Measurements from ENCODE around the gene ADAMTSL2.

The ADAMTSL2 gene

DNA sequence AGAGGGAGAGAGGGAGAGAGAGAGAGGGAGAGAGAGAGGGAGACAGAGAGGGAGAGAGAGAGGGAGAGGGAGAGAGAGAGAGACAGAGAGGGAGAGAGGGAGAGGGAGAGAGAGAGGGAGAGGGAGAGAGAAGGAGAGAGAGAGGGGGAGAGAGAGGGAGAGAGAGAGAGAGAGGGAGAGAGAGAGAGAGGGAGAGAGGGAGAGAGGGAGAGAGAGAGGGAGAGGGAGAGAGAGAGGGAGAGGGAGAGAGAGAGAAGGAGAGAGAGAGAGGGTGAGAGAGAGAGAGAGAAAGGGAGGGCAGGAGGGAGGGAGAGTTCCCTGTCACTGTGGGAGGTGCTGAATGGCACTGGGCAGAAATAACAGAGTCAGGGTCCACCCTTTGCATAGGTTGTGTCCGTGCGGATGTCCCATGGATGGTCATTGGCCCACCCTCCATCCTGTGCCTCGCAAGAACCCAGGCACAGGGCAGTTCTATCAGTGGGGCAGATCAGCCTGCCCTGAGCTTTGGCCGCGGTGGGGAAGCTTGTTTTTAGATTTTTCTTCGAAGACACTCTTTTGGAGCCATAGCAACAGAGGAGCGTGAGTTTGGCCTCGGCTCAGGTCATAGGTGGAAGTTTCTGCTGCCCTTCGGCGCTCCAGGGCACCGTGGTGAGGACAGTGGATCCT lies 30.1 kb downstream of the ADAMTSL2 start:
- DNase-seq (ENCODE audit: extremely low read depth, low read depth), result no peak
- TF ChIP-seq, protein P1, sequence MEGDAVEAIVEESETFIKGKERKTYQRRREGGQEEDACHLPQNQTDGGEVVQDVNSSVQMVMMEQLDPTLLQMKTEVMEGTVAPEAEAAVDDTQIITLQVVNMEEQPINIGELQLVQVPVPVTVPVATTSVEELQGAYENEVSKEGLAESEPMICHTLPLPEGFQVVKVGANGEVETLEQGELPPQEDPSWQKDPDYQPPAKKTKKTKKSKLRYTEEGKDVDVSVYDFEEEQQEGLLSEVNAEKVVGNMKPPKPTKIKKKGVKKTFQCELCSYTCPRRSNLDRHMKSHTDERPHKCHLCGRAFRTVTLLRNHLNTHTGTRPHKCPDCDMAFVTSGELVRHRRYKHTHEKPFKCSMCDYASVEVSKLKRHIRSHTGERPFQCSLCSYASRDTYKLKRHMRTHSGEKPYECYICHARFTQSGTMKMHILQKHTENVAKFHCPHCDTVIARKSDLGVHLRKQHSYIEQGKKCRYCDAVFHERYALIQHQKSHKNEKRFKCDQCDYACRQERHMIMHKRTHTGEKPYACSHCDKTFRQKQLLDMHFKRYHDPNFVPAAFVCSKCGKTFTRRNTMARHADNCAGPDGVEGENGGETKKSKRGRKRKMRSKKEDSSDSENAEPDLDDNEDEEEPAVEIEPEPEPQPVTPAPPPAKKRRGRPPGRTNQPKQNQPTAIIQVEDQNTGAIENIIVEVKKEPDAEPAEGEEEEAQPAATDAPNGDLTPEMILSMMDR (IDR thresholded peaks at IDR 0.05; ENCODE audit: low read depth, low read length, missing control alignments), result no peak
- no peak overlapping the region for H3K4me3 ChIP-seq (replicated peaks; ENCODE audit: low read depth, low read length)

DNA sequence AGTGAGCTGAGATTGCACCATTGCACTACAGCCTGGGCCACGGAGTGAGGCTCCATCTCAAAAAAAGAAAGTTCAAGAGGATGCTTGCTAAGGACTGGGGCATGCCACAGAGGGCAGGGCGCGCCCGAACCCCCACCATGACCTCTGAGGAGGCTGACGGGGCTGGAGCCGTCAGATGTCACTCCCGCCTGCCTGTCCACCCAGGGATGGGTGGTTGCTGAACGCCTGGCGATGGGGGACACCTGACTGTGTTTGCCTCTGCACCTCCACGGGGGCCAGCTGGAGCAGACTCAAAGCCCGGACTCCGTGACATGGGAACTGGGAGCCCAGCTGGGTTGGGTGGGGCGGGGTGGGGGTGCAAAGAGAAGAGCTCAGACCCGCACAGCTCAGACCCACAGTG lies 31.9 kb downstream of the ADAMTSL2 start:
- TF ChIP-seq, protein P1 (IDR thresholded peaks at IDR 0.05; ENCODE audit: low read depth, low read length, missing control alignments), result no peak
- H3K4me3 ChIP-seq (replicated peaks; ENCODE audit: low read depth, low read length), result no peak overlapping the region
- no peak for DNase-seq (ENCODE audit: extremely low read depth, low read depth)

DNA sequence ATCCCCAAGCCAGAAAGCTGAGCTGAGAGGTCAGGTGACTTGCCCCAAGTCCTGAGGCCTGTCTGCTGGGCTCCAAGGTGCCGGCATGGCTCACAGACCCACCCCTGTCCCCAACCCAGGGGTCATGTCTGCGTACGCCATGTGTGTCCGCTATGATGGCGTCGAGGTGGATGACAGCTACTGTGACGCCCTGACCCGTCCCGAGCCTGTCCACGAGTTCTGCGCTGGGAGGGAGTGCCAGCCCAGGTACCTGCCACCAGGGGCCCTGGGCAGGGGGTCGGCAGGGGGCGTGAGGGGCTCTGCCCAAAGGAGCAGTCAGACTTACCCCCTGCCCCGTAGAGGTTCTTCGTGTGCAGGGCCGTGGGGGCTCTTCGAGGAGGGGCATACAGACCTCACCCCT lies 32.3 kb downstream of the ADAMTSL2 start:
- DNase-seq (ENCODE audit: extremely low read depth, low read depth), result no peak
- TF ChIP-seq, protein P1 (IDR thresholded peaks at IDR 0.05; ENCODE audit: low read depth, low read length, missing control alignments), result no peak
- no peak overlapping the region for H3K4me3 ChIP-seq (replicated peaks; ENCODE audit: low read depth, low read length)

DNA sequence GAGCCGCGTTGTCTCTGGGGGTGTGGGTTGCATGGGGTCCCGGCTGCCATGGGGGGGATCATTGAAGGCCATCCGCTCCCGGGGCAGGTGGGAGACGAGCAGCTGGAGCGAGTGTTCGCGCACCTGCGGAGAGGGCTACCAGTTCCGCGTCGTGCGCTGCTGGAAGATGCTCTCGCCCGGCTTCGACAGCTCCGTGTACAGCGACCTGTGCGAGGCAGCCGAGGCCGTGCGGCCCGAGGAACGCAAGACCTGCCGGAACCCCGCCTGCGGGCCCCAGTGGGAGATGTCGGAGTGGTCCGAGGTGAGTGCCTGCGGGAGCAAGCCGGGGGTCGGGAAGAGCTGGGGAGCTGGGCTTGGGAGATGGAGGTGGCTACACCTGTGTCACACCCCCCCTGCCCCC lies 33.7 kb downstream of the ADAMTSL2 start:
- no peak overlapping the region for H3K4me3 ChIP-seq (replicated peaks; ENCODE audit: low read depth, low read length)
- DNase-seq (ENCODE audit: extremely low read depth, low read depth), result no peak
- TF ChIP-seq, protein P1 (IDR thresholded peaks at IDR 0.05; ENCODE audit: low read depth, low read length, missing control alignments), result no peak

DNA sequence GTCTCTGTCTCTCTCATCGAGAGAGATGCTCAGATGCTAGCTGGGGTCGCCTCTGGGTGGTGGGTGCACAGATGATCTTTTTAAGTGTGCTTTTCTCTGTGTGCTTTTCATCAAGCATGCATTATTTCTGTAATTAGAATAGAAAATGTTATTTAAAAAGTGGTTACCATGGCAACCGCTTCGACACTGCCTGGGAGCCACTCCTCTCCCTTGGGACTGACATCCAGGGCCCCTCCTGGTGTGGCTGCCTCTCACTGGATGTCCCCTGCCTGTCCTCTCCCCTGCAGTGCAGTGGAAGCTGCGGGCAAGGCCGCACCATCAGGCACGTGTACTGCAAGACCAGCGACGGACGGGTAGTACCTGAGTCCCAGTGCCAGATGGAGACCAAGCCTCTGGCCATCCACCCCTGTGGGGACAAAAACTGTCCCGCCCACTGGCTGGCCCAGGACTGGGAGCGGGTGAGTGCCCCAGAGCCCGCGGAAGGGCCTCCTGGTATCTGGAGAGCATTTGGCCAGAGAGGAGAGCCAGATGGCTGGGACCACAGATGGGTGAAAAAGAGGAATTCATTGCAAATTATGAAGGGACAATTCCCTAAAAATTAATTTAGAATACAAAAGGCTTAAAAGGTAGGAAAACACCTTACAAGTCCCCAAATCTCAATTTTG lies 34.7 kb downstream of the ADAMTSL2 start:
- TF ChIP-seq, protein P1 (IDR thresholded peaks at IDR 0.05; ENCODE audit: low read depth, low read length, missing control alignments), result no peak
- H3K4me3 ChIP-seq (replicated peaks; ENCODE audit: low read depth, low read length), result no peak overlapping the region
- no peak for DNase-seq (ENCODE audit: extremely low read depth, low read depth)

DNA sequence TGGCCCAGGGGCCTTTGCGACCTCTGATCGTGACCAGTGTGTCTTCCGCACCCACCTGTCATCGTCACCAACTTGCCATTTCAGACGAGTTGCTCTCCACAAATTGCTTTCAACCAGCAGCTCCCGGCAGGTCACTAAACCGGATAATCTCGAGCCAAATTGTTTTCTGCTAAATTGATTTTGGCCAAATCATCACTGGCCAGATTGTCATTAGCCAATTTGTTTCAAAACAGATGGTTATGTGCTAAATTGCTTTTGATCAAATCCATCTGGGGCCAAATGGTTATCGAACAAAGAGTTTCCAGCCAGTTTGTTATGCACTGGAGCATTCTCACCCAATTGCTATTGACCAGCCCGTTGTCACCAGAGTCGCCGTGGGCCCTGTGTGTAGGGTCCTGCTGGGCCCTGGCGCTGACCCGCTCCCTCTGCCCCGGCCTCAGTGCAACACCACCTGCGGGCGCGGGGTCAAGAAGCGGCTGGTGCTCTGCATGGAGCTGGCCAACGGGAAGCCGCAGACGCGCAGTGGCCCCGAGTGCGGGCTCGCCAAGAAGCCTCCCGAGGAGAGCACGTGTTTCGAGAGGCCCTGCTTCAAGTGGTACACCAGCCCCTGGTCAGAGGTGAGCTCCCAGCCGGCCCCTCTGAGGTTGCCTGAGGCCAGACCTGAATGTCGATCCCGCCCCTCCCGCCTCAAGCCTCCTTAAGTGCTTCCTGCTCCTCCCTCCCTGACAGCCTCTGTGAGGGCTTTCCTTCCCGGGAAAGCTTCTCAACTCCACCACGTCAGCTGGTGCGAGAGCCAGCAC lies 35.6 kb downstream of the ADAMTSL2 start:
- TF ChIP-seq, protein P1 (IDR thresholded peaks at IDR 0.05; ENCODE audit: low read depth, low read length, missing control alignments), result no peak
- DNase-seq (ENCODE audit: extremely low read depth, low read depth), result no peak

More for the DNA sequence above, 35.6 kb downstream of the ADAMTSL2 start:
- no peak overlapping the region for H3K4me3 ChIP-seq (replicated peaks; ENCODE audit: low read depth, low read length)

Measured in HFF-Myc (cell line).